ENCODE data around the gene KRT8.

Gene KRT8

GRCh38 chr12:52942066-52942900 is 37.4 kb upstream of the KRT8 start:
- TF ChIP-seq YY1 (IDR thresholded peaks at IDR 0.05; ENCODE audit: low read depth) = peak; percentile 35; the same call in 1 of the 2 replicates
- TF ChIP-seq, protein P1, sequence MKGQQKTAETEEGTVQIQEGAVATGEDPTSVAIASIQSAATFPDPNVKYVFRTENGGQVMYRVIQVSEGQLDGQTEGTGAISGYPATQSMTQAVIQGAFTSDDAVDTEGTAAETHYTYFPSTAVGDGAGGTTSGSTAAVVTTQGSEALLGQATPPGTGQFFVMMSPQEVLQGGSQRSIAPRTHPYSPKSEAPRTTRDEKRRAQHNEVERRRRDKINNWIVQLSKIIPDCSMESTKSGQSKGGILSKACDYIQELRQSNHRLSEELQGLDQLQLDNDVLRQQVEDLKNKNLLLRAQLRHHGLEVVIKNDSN (IDR thresholded peaks at IDR 0.05) = no peak

GRCh38 chr12:52929538-52929937 is 24.7 kb upstream of the KRT8 start:
- TF ChIP-seq ZBTB7A (IDR thresholded peaks at IDR 0.05; ENCODE audit: low read depth) (no peak), CEBPB (IDR thresholded peaks at IDR 0.05) (no peak), TEAD4 (IDR thresholded peaks at IDR 0.05) (no peak), TAF1 (IDR thresholded peaks at IDR 0.05; ENCODE audit: low read depth) (no peak), NFIC (IDR thresholded peaks at IDR 0.05) (no peak), CREB1 (IDR thresholded peaks at IDR 0.05; ENCODE audit: low read depth) (no peak), EP300 (IDR thresholded peaks at IDR 0.05; ENCODE audit: borderline replicate concordance) (no peak), TCF12 (IDR thresholded peaks at IDR 0.05; ENCODE audit: low read depth) (no peak), MAX (IDR thresholded peaks at IDR 0.05) (no peak), YY1 (IDR thresholded peaks at IDR 0.05; ENCODE audit: low read depth) (no peak), EGR1 (IDR thresholded peaks at IDR 0.05) (no peak), FOXM1 (IDR thresholded peaks at IDR 0.05; ENCODE audit: borderline replicate concordance, low read depth) (no peak)
- TF ChIP-seq, protein P1 (IDR thresholded peaks at IDR 0.05) = no peak

GRCh38 chr12:52927964-52928363 is 23.1 kb upstream of the KRT8 start:
- no peak for TF ChIP-seq TAF1 (IDR thresholded peaks at IDR 0.05; ENCODE audit: low read depth)
- no peak for TF ChIP-seq NFIC (IDR thresholded peaks at IDR 0.05)
- TF ChIP-seq CEBPB (IDR thresholded peaks at IDR 0.05) = no peak
- no peak for TF ChIP-seq YY1 (IDR thresholded peaks at IDR 0.05; ENCODE audit: low read depth)
- no peak for TF ChIP-seq TCF12 (IDR thresholded peaks at IDR 0.05; ENCODE audit: low read depth)
- TF ChIP-seq, protein P1 (IDR thresholded peaks at IDR 0.05) = no peak
- no peak for TF ChIP-seq MAX (IDR thresholded peaks at IDR 0.05)
- no peak for TF ChIP-seq FOXM1 (IDR thresholded peaks at IDR 0.05; ENCODE audit: borderline replicate concordance, low read depth)
- no peak for TF ChIP-seq RAD21 (IDR thresholded peaks at IDR 0.05; ENCODE audit: low read depth)
- TF ChIP-seq ZBTB7A (IDR thresholded peaks at IDR 0.05; ENCODE audit: low read depth) = no peak
- no peak for TF ChIP-seq TEAD4 (IDR thresholded peaks at IDR 0.05)

DNA sequence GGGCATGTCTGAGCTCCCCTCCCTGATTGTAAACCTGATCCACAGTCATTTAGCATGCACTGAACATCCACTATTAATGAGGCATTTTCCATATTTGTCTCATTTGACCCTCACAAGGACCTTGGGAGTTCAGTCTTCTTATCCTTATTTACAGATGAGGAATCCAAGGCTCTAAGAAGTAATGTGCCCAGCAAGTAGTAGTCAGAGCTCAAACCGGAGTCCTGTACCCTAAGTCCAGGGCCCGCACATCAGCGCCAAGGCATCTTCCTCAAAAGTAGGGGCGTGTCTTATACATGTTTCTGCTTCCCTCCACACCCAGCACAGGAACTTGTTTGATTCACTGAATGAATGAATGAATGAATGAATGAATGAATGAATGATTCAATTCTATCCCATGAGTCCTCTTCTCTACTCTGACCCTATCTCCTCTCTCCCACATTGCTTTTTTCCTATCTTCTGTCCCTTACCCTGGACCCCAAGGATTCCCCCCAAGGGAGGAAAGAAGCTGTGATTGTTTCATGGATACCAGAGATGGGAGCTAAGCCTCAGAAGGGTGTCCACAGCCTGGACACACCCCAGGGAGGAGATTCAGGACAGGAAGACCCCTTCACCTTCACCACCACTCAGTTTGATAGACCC is 21.8 kb upstream of the KRT8 start:
- TF ChIP-seq YY1 (IDR thresholded peaks at IDR 0.05; ENCODE audit: low read depth) = no peak; the same call in 1 of the 2 replicates
- no peak for TF ChIP-seq EP300 (IDR thresholded peaks at IDR 0.05; ENCODE audit: borderline replicate concordance)
- TF ChIP-seq MAX (IDR thresholded peaks at IDR 0.05) = no peak
- no peak for TF ChIP-seq ZBTB7A (IDR thresholded peaks at IDR 0.05; ENCODE audit: low read depth)
- TF ChIP-seq NFIC (IDR thresholded peaks at IDR 0.05) = no peak
- TF ChIP-seq TCF12 (IDR thresholded peaks at IDR 0.05; ENCODE audit: low read depth) = no peak; the same call in 1 of the 2 replicates
- TF ChIP-seq RAD21 (IDR thresholded peaks at IDR 0.05; ENCODE audit: low read depth) = no peak
- TF ChIP-seq CREB1 (IDR thresholded peaks at IDR 0.05; ENCODE audit: low read depth) = no peak
- no peak for TF ChIP-seq TEAD4 (IDR thresholded peaks at IDR 0.05)
- no peak for TF ChIP-seq FOXM1 (IDR thresholded peaks at IDR 0.05; ENCODE audit: borderline replicate concordance, low read depth)
- TF ChIP-seq TAF1 (IDR thresholded peaks at IDR 0.05; ENCODE audit: low read depth) = no peak
- TF ChIP-seq EGR1 (IDR thresholded peaks at IDR 0.05) = no peak
- TF ChIP-seq REST (IDR thresholded peaks at IDR 0.05; ENCODE audit: low read depth) = no peak

DNA sequence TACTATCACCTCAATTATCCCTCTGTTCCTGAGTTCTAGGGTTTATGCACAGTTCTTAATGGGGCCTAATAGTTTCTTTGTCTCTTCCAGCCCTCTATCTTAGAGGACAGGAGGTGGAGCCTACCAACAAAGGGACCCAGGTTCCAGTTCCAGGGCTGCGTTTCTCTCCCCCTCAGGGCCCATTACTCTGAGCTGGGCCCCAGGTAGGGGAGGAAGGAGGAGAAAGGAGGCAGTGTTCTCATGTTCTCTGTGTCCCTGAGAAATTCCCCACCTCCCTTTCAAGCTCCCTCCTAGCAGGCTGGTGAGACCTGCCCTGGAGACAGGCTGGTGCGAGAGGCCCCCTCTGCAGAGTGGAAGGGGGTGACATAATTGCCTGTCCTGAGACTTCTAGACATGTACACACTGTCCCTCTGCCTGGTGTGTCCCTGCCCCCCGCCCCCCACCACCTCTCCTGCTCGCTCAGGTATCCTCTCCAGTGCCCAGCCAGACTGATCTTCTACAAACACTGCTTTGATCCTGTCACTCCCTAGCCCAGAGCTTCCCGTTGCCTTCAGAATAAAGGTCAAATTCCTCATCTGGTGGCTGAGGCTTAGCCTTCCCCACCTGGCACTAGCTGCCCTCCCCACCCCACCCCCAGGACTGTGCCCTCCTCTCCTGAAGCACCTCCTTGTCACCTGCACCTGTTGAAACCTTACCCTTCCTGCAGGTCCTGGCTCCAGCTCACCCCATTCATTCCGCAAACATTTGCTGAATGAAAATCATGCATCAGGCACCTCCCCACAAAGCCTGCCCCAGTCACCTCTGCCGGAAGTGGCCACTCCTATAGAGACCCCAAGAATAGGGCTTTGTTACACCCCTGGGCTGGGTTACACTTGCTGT is 21.1 kb upstream of the KRT8 start:
- TF ChIP-seq REST (IDR thresholded peaks at IDR 0.05; ENCODE audit: low read depth) (no peak), TEAD4 (IDR thresholded peaks at IDR 0.05) (peak; percentile 90), YY1 (IDR thresholded peaks at IDR 0.05; ENCODE audit: low read depth) (no peak), ZBTB7A (IDR thresholded peaks at IDR 0.05; ENCODE audit: low read depth) (peak; percentile 72; the same call in 1 of the 2 replicates), RAD21 (IDR thresholded peaks at IDR 0.05; ENCODE audit: low read depth) (peak; percentile 20; the same call in 1 of the 2 replicates), MAX (IDR thresholded peaks at IDR 0.05) (peak; percentile 70), EP300 (IDR thresholded peaks at IDR 0.05; ENCODE audit: borderline replicate concordance) (peak; percentile 95), CEBPB (IDR thresholded peaks at IDR 0.05) (peak; percentile 68; the same call in 1 of the 2 replicates), NFIC (IDR thresholded peaks at IDR 0.05) (peak; percentile 87), TCF12 (IDR thresholded peaks at IDR 0.05; ENCODE audit: low read depth) (peak; percentile 98), EGR1 (IDR thresholded peaks at IDR 0.05) (no peak), CREB1 (IDR thresholded peaks at IDR 0.05; ENCODE audit: low read depth) (no peak), FOXM1 (IDR thresholded peaks at IDR 0.05; ENCODE audit: borderline replicate concordance, low read depth) (peak; percentile 90), TAF1 (IDR thresholded peaks at IDR 0.05; ENCODE audit: low read depth) (no peak)
- TF ChIP-seq, protein P1 (IDR thresholded peaks at IDR 0.05) = peak; percentile 43; the same call in 1 of the 2 replicates
